Putamen (tissue), 1 donor: ENCODE measurements around the gene F10.

Experiments used
- DNase-seq: peaks from one replicate; pipeline ENCODE4 v3.0.0-alpha.2; 2016; ENCODE audit warnings: low spot score

F10 gene

GRCh38 chr13:113169277-113170272 lies 47.0 kb downstream of the F10 start:
- DNase-seq: no peak

GRCh38 chr13:113170511-113170910 lies 47.9 kb downstream of the F10 start:
- no peak for DNase-seq

- no peak for DNase-seq
Observed at GRCh38 chr13:113171250-113172125, 48.9 kb downstream of the F10 start.

GRCh38 chr13:113172419-113172926 lies 49.9 kb downstream of the F10 start:
- DNase-seq: no peak

- no peak for DNase-seq
Observed at GRCh38 chr13:113176280-113176679, 53.7 kb downstream of the F10 start.

DNA sequence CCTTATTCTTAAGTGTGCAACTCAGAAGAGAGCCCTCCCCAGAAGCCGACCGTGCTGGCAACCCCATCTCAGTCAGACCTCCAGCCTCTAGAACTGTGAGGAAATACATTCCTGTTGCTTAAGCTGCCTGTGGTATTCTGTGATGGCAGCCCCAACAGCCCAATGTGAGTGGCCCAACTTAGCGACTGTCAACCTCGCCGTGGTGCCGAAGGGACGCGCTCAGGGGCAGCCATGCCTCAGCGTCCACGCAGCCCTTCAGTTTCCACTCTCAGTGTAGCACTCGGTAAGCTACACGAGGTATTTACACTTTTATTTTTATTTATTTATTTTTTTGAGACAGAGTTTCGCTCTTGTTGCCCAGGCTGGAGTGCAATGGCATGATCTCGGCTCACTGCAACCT lies 54.2 kb downstream of the F10 start:
- DNase-seq: no peak

- no peak for DNase-seq
Observed at GRCh38 chr13:113178070-113178895, 55.7 kb downstream of the F10 start.

GRCh38 chr13:113178896-113179167 lies 56.2 kb downstream of the F10 start:
- DNase-seq: no peak

DNA sequence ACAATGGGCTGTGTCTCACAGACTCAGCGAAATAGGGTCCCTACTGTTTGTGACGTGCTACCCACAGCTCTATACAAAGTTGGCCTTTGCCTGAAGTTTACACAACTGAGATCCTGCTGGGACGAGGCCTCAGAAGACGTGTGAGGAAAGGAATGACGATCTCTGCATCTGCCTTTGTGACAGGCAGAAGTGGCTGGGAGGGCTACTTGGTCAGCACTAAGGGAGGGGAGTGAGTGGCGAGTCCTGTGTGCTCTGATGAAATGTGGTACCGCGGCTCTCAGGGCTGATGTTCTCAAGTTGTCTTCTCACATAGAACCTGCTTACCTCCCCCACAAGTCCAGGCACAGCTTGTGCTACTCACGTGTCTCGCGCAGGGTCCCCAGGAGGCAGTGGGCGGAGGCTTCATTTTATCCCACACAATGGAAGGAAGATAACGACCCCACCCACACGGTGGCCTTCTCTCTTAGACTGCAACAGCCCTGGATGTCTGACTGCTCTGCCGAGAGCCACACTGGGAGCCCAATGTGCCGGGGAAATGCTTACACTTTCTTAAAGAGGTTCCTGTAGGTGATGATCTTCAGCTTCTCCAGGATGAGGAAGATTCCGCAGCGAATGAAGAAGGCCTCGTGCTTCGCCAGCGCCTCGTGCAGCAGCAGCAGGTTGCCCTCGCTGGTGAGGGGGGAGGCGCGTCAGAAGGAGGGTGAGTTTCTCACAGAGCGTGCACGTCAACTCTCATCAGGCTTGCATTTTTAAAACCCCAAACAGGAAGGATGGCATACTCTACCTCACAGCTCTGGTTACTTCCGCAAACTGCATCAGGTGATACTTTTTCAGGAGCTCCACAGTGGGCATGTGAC lies 57.0 kb downstream of the F10 start:
- no peak for DNase-seq

DNA sequence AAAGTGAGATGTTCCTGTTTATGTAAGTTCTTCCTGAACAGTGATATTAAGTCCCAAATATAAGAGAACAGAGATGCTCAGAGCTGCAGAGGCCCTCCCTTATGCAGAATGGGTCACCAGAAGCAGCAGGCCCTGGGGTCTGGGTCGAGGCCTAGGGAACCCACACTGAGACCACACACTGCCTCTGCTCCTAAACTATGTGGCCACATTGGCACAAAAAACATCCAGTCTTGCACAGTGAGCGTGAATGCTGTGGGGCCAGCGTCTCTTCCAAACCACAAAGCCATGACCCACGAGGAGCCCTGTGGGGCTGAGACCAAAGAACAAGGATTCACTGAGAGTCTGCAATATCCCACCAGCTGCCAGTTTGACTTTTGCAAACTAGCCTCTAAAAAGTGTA lies 59.4 kb downstream of the F10 start:
- no peak for DNase-seq

DNA sequence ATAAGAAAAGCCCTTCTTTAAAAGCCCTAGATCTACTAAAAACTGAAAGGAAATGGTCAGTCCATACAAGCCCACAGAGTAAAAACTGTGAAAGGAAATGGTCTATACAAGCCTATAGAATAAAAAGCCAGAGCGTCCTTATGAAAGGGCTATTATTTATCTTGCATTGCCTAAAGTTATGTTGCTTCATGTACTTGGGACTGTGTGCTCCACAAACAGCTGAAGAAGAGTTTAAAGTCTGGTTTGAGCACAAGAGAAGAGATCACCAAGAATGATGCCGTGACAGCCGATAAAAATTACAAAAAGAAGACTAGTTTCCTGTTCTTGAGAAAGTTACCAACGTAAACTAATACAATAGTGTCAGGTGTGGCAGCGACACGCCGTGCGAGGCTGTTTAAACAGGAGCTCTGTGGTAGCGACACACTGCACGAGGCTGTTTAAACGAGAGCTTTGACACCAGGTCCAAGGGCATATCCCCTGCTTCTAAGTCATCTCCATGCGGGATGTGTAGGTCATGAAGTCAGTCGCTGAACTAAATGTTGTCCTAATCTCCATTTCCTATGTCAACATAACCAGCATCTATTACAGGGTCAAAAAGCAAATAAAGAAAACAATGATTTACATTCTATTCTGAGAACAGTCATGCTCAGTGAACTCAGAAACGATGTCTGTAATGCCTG lies 61.0 kb downstream of the F10 start:
- DNase-seq: no peak

DNA sequence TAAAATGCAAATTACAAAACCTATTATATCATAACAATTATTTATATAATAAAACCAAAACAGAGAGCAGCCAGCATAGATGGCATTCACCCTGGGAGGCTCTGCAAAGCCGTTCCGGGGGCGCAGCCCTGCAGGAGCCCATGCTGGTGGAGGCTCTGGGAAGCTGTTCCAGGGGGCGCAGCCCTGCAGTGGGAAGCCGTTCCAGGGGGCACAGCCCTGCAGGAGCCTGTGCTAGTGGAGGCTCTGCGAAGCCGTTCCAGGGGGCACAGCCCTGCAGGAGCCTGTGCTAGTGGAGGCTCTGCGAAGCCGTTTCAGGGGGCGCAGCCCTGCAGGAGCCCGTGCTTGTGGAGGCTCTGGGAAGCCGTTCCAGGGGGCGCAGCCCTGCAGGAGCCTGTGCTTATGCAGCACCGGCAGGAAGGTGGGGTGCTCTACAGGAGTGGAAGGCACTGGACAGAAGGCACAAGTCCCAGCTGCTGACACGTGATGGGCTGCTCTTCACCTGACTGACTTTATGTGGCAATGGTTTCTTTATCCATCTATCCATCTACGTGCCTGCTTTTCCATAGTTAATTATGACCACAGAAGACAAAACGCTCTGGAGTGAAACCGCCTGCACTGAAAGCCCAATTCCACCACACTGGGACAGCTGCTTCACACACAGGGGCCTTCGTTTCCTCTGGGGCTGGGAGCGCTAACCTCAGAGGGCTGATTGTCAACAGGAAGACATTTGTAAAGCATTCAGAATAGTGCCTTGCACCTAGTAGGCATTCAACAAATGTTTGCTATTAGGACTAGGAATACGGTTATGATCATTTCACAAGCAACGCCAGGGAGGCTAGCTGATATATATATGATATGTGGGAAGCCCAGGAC lies 62.2 kb downstream of the F10 start:
- no peak for DNase-seq

- no peak for DNase-seq
Observed at GRCh38 chr13:113186061-113186900, 63.7 kb downstream of the F10 start.

- DNase-seq: peak; percentile 65
Observed at GRCh38 chr13:113187263-113187669, 64.7 kb downstream of the F10 start.

DNA sequence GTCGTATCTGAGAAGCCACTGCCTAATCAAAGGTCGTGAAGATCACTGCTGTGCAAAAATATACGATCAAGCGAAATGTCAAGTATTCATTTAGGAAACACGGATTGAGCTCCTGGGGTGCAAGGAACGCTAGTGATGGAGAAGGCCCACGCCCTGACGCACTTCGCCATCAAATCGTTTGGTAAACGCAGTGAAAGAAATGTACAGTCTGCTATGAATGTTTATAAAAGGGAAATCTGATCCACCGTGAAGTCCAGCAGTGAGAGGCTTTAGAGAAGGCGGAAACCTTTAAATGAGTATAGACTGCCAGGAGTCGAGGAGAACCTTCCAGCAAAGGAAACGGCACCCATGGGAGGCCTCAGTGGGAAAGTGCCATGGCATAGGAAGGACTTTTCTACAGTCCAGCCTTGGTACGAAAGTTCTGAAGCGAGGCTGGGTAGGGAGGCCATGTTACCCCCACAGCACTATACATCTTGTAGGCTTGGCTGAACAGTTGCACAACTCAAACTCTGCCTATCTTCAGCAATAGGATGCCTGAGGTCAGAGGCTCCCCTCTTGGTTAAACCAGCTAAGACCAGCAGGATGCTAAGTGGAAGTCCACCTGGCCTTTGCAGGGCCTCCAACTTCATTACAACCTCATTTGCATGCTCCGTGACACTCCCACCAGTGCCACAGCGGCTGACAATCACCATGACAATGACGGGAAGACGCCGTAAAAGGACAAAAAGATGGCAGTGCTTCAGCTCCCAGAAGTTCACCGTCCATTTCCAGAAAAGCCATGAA lies 65.5 kb downstream of the F10 start:
- no peak for DNase-seq

DNA sequence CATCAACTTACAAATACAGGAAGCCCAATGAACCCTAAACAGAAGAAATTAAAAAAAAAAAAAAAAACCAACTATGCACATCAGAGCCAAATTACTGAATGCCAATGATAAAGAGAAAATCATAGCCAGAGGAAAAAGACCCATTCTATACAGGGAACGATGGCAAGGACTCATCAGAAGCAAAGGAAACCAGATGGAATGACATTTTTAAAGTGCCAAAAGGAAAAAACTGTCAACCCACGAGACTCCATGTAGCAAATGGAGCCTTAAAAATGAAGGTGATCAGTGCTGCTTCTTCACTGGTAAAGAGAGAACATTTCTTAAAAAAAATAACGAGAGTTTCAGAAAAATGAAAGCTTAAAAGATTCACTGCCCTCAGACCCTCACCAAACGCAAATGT lies 67.6 kb downstream of the F10 start:
- DNase-seq: no peak

DNA sequence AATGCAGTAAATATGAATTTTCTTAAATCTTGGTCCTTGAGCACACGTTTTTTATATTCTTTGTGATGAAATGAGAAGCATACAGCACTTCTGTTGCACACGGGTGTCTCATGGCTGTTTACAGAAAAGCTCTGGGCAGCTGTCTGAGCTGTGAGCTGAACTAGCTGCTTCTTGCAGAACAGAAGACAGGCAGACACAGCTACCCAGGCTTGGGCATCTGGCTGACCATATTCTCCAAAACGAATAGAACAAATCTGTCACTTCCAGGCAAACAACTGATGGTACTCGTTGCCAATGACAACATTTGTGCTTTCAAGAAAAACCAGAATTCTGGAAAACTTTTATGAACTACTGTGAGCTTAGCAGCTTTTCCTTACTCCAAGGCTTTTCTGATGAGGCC lies 69.7 kb downstream of the F10 start:
- DNase-seq: no peak

DNA sequence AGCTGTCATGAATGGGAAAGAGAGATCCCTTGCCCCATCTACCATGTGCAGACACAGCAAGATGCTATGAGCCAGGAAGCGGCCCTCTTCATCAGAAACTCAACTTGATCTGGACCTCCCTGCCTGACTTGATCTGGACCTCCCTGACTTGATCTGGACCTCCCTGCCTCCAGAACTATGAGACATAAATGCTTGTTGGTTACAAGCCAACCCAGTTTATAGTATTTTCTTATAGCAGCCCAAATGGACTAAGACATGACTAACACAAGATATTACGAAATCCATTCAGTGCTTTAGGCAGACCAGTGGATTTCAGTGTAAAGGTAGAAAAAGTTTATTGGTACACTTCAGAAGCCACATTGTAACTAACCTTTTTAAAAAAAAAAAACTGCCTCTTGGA lies 70.3 kb downstream of the F10 start:
- no peak for DNase-seq
